Left lobe of liver (tissue), 2 donors: Measurements from ENCODE around the gene VASN. TPM values are rescaled to one million over a fixed set of nuclear protein-coding genes. Genes with fewer than 3 reads are reported as not detected.
"Not testable (repeated sequence)": the region's sequence is repeated elsewhere in the genome, so short reads cannot be mapped to it uniquely, and the experiment has no call there.

Experiments
- ATAC-seq: fragments of 200-7000 bp; cut with Tn5 transposase; one replicate; pipeline ENCODE4 v1.9.1; 2020; ENCODE audit warnings: mild to moderate bottlenecking, moderate library complexity
- DNase-seq: peaks from one replicate; pipeline ENCODE4 v3.0.0-alpha.2; 2020; ENCODE audit warnings: low spot score
- total RNA-seq: library from RNA; stranded (reverse); gene quantifications from one replicate; pipeline ENCODE4 v1.2.1, GENCODE V29; 2021
- donor health status: DM: no; HTN: no; CAD: no; lungs with moderate emphysema.
- donor health status: DM: no; HTN: yes; CAD: no.

Gene VASN
- total RNA-seq, result 22.3 TPM

DNA sequence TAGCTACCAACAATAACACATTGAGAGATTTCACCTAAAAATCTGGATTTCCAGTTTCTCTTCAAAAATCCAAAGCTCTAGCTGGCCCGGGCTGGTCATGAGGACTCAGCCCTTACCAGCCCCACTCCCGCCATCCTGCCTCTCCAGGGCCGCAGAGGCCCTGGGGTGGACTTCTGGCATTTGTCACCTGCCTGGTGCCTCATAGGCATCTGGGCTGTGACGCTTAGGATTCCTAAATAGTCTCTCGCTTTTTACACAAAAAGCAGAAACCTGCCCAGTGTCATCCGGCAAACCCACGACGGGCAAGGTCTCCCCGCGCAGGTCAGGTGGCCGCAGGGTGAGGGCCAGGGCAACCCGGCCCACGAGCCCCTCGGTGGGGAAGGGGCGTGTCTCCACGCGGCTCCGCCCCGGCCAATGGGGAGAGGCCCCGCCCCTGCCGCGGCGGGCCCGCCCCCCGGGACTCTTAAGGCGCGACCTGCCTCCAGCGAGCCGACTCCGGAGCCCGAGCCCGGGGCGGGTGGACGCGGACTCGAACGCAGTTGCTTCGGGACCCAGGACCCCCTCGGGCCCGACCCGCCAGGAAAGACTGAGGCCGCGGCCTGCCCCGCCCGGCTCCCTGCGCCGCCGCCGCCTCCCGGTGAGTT is at the start of gene VASN:
Gene VASN (plus strand): TSS at position 492 of the 644 bp plus-strand sequence. CDS start 9,030 bp downstream, outside the sequence.
- peak; percentile 61 for ATAC-seq
- DNase-seq, result peak; percentile 92

- DNase-seq (no peak), ATAC-seq (no peak)
Measured at GRCh38 chr16:4322121-4323052, 49.3 kb upstream of the VASN start.

DNA sequence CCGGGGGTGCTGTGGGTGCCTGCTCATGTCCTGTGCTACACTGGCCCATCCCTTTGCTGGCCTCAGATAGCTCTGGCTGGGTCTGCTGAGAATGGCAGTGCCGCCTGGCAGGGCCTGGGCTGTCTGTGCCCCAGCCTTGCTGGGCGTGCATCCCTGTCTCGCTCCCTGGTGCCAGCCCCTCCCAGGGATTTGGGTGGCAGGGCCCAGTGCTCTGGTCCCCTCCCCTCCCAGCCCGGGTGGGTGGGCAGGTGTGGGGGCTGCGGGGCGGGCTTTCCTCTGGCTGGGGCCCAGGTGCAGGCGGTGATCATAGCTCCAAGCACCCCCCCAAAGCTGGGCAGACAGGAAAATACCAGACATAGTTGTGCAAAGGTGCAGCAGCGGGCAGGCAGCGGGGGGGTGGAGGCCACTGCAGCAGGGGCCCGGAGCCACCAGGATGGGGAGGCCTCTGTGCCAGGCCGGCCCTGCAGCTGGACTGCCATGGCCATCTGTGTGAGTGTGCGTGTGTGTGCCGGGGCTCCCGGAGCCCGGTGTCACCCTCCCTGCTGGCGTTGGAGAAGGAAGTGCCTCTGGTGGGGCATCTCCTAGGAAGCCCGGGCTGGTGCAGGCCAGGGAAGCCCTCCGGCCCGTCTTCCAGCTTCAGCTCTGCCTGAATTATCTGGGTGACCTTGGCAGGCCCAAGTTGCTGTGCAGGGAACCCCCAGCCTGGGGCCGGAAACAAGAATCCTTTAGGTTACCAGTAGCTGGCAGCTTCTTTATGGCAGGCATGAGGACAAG is 48.4 kb upstream of the VASN start:
- ATAC-seq (peak; percentile 5), DNase-seq (peak; percentile 45)

GRCh38 chr16:4323845-4324488 is 47.7 kb upstream of the VASN start:
- DNase-seq (peak; percentile 47), ATAC-seq (peak; percentile 16)

- no peak for ATAC-seq
Measured at GRCh38 chr16:4324492-4325252, 47.0 kb upstream of the VASN start.

GRCh38 chr16:4325253-4325758 is 46.3 kb upstream of the VASN start:
- no peak for ATAC-seq

More at GRCh38 chr16:4324492-4325252, 47.0 kb upstream of the VASN start:
- DNase-seq, result no peak

GRCh38 chr16:4327386-4328045 is 44.1 kb upstream of the VASN start:
- ATAC-seq, result no peak
- DNase-seq, result no peak

More at GRCh38 chr16:4325253-4325758, 46.3 kb upstream of the VASN start:
- no peak for DNase-seq

- peak; percentile 72 for DNase-seq
- peak; percentile 77 for ATAC-seq
Measured at GRCh38 chr16:4328046-4328781, 43.4 kb upstream of the VASN start.

GRCh38 chr16:4328782-4329775 is 42.6 kb upstream of the VASN start:
- DNase-seq (no peak), ATAC-seq (peak; percentile 6)

- peak; percentile 81 for DNase-seq
- ATAC-seq, result peak; percentile 82
Measured at GRCh38 chr16:4330277-4330874, 41.3 kb upstream of the VASN start.

- DNase-seq, result no peak
- ATAC-seq, result no peak
Measured at GRCh38 chr16:4332083-4332482, 39.6 kb upstream of the VASN start.

GRCh38 chr16:4332623-4333307 is 38.9 kb upstream of the VASN start:
- DNase-seq, result no peak
- no peak for ATAC-seq

DNA sequence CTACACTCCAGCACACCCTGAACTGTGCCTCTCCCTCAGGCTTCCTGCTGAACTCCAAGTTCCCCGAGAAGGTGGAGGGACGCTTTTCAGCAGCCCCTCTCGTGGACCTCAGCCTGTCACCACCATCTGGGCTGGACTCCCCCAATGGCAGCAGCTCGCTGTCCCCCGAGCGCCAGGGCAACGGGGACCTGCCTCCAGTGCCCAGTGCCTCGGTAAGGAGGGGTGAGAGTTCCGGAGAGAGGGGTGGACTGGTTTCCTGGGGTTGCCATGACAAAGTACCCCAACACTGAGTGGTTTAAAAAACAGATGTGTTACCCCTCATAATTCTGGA is 38.4 kb upstream of the VASN start:
- ATAC-seq, result no peak

DNA sequence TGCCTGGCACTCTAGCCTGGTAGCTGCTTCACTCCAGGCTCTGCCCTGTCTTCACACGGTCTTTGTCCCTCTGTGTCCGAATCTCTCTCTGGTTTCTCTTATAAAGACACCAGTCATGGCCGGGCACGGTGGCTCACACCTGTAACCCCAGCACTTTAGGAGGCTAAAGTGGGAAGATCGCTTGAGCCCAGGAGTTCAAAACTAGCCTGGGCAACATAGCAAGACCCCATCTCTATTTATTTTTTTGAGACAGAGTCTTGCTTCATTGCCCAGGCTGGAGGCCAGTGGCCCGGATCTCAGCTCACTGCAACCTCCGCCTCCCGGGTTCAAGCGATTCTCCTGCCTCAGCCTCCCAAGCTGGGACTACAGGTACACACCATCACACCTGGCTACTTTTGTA is 37.9 kb upstream of the VASN start:
- ATAC-seq, result peak; percentile 3
- DNase-seq, result not testable (repeated sequence)

More for the DNA sequence above, 38.4 kb upstream of the VASN start:
- DNase-seq, result no peak

- ATAC-seq (no peak), DNase-seq (no peak)
Measured at GRCh38 chr16:4334724-4335495, 36.7 kb upstream of the VASN start.
